ENCODE results near the gene NDUFA11.

The NDUFA11 gene

DNA sequence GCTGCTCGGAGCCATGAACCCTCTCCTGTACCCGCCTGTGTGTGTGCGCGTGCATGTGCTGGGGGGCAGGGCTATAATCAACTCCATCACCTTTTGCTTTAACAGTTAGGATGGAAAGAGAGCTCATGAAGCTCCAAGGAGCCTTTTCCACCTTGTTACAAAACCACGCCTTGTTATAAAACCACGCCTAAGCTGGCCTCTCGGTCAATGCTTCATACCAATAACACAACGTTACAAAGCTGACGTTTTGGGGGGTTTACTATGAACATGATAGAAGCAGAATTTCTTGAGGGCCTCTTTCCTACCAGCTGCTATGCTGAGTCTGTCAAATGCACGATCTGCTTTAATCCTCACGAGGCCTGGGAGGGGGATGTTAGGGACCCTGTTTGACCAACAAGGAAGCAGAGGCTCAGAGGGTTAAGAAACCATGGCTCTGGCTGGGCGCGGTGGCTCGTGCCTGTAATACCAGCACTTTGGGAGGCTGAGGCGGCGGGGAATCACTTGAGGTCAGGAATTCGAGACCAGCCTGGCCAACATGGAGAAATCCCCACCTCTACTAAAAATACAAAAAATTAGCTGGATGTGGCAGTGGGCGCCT is 22.3 kb upstream of the NDUFA11 start:
- no peaks in the 10 kb centered on the region for H3K9me3 ChIP-seq (ENCODE audit: severe bottlenecking)
- H3K27ac ChIP-seq: no peak overlapping the region
- H3K36me3 ChIP-seq: peaks cover 97% of the 10 kb centered on the region
- H3K4me3 ChIP-seq (ENCODE audit: low read depth, low read length): no peak overlapping the region
- no peaks in the 10 kb centered on the region for H3K27me3 ChIP-seq (ENCODE audit: insufficient read depth, low read depth, severe bottlenecking)
- DNase-seq: no peak
- TF ChIP-seq, protein P1, sequence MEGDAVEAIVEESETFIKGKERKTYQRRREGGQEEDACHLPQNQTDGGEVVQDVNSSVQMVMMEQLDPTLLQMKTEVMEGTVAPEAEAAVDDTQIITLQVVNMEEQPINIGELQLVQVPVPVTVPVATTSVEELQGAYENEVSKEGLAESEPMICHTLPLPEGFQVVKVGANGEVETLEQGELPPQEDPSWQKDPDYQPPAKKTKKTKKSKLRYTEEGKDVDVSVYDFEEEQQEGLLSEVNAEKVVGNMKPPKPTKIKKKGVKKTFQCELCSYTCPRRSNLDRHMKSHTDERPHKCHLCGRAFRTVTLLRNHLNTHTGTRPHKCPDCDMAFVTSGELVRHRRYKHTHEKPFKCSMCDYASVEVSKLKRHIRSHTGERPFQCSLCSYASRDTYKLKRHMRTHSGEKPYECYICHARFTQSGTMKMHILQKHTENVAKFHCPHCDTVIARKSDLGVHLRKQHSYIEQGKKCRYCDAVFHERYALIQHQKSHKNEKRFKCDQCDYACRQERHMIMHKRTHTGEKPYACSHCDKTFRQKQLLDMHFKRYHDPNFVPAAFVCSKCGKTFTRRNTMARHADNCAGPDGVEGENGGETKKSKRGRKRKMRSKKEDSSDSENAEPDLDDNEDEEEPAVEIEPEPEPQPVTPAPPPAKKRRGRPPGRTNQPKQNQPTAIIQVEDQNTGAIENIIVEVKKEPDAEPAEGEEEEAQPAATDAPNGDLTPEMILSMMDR (IDR thresholded peaks at IDR 0.05; ENCODE audit: low read depth, low read length): no peak

DNA sequence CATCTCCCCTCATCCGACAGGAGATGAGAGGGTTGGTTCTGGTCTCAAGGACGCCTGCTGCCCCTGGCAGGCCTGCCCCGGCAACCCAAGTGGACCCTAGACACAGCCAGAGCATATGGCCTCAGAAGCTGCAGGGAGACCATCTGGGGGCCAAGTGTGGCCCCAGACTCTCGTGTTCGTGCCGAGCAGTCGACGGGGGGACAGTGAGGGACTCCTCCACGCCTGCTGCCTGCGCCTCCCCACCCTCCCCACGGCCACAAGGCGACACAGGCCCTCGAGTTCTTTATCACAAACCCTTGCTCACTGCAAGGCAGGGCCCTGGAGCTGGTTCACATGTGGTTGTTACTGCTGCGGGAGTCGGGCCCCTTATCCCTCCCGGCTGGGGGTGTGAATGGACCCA is 19.8 kb upstream of the NDUFA11 start:
- H3K27me3 ChIP-seq (ENCODE audit: insufficient read depth, low read depth, severe bottlenecking): no peaks in the 10 kb centered on the region
- no peak for DNase-seq
- peaks cover 93% of the 10 kb centered on the region for H3K36me3 ChIP-seq
- TF ChIP-seq, protein P1 (IDR thresholded peaks at IDR 0.05; ENCODE audit: low read depth, low read length): no peak
- H3K4me3 ChIP-seq (ENCODE audit: low read depth, low read length): no peak overlapping the region
- H3K27ac ChIP-seq: no peak overlapping the region
- no peaks in the 10 kb centered on the region for H3K9me3 ChIP-seq (ENCODE audit: severe bottlenecking)

DNA sequence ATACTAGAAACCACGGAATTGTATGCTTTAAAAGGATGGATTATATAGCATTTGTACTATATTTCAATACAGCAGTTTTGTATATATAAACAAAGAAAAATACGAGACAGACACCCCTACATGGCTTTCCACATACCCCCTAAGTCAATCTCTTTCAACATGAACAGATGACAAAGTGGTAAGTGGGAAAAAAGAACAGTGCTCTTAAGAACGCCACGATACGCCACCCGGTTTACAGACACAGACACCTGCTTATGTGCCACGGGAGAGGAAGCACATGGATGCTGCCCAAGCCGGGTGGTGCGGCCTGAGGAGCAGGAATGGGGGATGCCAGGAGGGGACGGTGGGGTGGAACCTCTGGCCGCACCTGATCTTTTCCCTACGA is 18.6 kb upstream of the NDUFA11 start:
- Histone ChIP-seq H3K27ac (no peak overlapping the region), H3K9me3 (ENCODE audit: severe bottlenecking) (no peaks in the 10 kb centered on the region), H3K4me3 (ENCODE audit: low read depth, low read length) (no peak overlapping the region), H3K27me3 (ENCODE audit: insufficient read depth, low read depth, severe bottlenecking) (no peaks in the 10 kb centered on the region), H3K36me3 (peaks cover 90% of the 10 kb centered on the region)
- TF ChIP-seq, protein P1 (IDR thresholded peaks at IDR 0.05; ENCODE audit: low read depth, low read length): no peak
- DNase-seq: no peak

DNA sequence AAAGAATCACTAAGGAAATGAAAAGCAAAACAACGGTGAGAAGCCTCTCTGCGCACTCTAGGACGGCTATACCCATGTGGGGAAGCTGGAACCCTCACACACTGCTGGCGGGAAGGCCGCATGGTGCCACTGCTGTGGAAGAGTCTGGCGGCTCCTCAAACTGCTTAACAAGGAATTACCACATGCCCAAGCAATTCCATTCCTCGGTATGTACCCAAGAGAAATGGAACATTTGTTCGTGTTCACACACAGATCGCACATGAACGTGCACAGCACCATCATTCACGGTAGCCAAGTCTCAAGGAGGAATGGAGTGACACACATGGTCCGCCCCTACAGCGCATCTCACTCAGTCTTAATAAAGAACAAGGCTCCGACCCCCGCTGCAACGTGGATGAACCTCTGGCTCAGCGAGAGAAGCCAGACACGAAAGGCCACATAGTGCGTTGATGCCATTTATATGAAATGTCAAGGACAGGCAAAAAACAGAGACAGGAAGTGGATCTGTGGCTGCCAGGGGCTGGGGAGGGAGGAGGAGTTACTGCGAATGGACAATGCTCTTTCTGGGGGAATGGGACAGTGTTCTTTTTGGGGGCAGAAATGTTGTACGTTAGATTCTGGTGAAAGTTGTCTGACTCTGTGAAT is 18.0 kb upstream of the NDUFA11 start:
- Histone ChIP-seq H3K9me3 (ENCODE audit: severe bottlenecking) (no peaks in the 10 kb centered on the region), H3K27ac (no peak overlapping the region), H3K4me3 (ENCODE audit: low read depth, low read length) (no peak overlapping the region), H3K27me3 (ENCODE audit: insufficient read depth, low read depth, severe bottlenecking) (no peaks in the 10 kb centered on the region), H3K36me3 (peaks cover 90% of the 10 kb centered on the region)
- TF ChIP-seq, protein P1 (IDR thresholded peaks at IDR 0.05; ENCODE audit: low read depth, low read length): no peak
- DNase-seq: no peak

DNA sequence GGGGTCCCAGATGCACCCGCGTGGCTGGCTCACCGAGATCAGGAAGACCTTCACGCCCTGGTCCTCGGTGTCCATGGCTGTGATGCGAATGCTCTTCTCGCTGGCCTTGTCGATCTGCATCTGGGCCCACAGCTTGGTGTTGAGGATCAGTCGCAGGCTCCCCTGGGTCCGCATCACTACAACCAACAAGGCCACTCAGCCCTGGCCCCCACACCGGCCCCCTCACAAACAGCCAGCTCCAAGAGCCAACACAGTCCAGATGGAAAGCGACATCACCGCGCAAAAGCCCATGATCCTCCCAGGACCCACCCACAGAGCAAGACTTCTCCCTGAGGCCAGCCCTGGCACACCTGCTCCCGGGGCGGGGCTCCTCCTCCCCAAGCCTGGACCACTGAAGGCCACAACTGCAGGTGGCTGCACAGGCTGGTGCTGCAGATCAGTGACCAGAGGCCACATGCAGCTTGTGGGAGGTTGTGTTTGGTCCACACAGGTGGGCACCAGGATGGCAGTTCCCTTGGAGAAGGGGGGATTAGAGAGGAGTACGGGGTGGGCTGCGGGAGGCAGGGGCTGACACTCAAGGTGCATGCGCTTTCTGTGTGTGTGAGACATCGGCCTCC is 15.0 kb upstream of the NDUFA11 start:
- TF ChIP-seq, protein P1 (IDR thresholded peaks at IDR 0.05; ENCODE audit: low read depth, low read length): no peak
- H3K27me3 ChIP-seq (ENCODE audit: insufficient read depth, low read depth, severe bottlenecking): no peaks in the 10 kb centered on the region
- peaks cover 74% of the 10 kb centered on the region for H3K36me3 ChIP-seq
- H3K27ac ChIP-seq: no peak overlapping the region
- H3K4me3 ChIP-seq (ENCODE audit: low read depth, low read length): no peak overlapping the region
- no peaks in the 10 kb centered on the region for H3K9me3 ChIP-seq (ENCODE audit: severe bottlenecking)
- DNase-seq: no peak
